ENCODE measurements around the gene PRF1. TPM values are rescaled to one million over a fixed set of nuclear protein-coding genes. Genes with fewer than 3 reads are reported as not detected.
"Not testable (repeated sequence)": the region's sequence is repeated elsewhere in the genome, so short reads cannot be mapped to it uniquely, and the experiment has no call there.

Gene PRF1
- total RNA-seq: not detected in 2 replicates

GRCh38 chr10:70602665-70603448 lies at the start of gene PRF1:
Gene PRF1, minus strand, starts transcription at chr10:70602741. Its CDS starts 1,839 bp downstream, at chr10:70600902.
- no peak for DNase-seq (ENCODE audit: low read depth in 2 of 2)

- peak in 1 of 2 donors; percentile 18 for DNase-seq (ENCODE audit: low read depth in 2 of 2)
Measured at GRCh38 chr10:70651661-70652060, 49.1 kb upstream of the PRF1 start.

GRCh38 chr10:70650718-70651117 lies 48.2 kb upstream of the PRF1 start:
- no peak for DNase-seq (ENCODE audit: low read depth in 2 of 2)

DNA sequence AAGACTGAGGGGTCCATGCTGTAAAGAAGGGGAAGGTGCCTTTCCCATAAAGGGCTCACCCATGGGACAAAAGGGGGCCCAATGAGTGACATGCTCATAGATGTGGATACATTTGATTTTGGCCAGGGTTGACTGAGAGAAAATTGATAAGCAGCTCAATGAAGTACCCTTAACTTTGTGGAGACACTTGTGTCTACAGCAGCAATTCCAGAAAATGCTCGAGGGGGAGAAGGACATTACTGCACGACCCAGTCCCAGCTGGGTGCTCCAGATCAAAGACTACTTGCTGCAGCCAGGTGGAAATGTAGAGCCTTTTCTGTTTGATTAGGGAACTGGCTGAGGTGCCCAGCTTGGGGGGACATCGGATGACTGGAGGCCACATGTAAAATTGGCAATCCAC lies 47.6 kb upstream of the PRF1 start:
- no peak for DNase-seq (ENCODE audit: low read depth in 2 of 2)

DNA sequence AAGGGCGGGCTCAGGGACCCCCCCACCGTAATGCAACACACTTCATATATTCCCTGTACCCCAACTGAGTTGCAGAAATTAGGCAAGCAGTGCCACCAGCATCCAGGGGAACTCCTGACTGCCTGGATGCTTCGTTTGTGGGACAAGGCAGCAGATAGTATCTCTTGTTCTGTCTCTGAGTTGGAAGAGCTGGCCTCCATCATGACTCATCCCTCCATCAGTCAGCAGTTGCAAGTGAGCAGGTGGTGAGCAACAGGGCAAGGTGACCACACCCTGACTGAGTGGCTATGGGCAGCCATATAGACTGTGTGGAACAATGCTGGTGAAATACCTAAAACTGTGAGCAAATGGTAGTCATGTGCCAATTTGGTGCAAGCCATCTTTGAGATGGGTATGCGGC lies 47.0 kb upstream of the PRF1 start:
- peak in 1 of 2 donors; percentile 17 for DNase-seq (ENCODE audit: low read depth in 2 of 2)

DNA sequence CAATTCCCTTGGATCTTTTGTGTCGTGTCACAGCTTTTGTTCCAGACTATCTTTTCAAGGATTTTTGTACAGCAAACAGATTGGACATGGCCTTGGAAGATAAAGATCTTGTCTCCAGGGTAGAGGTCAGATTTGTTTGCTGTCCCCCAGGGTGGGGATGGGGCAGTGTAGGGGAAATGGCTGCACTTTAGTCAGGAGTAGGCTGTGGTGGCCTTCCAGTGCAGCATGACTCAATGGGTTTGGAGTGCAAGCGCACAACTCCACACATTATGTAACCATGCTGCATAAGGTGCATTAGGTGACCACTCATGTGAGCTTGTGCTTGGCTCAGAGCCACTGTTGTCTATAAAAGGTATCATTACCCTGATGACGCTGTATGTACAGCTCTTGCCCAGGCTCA lies 45.9 kb upstream of the PRF1 start:
- DNase-seq (ENCODE audit: low read depth in 2 of 2): no peak

GRCh38 chr10:70647086-70647485 lies 44.5 kb upstream of the PRF1 start:
- DNase-seq (ENCODE audit: low read depth in 2 of 2): no peak

- DNase-seq (ENCODE audit: low read depth in 2 of 2): not testable (repeated sequence)
Measured at GRCh38 chr10:70644959-70645358, 42.4 kb upstream of the PRF1 start.

DNA sequence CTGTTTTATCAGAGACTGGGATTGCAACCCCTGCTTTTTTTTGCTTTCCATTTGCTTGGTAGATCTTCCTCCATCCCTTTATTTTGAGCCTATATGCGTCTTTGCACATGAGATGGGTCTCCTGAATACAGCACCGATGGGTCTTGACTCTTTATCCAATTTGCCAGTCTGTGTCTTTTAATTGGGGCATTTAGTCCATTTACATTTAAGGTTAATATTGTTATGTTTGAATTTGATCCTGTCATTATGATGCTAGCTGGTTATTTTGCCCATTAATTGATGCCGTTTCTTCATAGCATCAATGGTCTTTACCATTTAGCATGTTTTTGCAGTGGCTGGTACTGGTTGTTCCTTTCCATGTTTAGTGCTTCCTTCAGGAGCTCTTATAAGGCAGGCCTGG lies 40.7 kb upstream of the PRF1 start:
- not testable (repeated sequence) for DNase-seq (ENCODE audit: low read depth in 2 of 2)

DNA sequence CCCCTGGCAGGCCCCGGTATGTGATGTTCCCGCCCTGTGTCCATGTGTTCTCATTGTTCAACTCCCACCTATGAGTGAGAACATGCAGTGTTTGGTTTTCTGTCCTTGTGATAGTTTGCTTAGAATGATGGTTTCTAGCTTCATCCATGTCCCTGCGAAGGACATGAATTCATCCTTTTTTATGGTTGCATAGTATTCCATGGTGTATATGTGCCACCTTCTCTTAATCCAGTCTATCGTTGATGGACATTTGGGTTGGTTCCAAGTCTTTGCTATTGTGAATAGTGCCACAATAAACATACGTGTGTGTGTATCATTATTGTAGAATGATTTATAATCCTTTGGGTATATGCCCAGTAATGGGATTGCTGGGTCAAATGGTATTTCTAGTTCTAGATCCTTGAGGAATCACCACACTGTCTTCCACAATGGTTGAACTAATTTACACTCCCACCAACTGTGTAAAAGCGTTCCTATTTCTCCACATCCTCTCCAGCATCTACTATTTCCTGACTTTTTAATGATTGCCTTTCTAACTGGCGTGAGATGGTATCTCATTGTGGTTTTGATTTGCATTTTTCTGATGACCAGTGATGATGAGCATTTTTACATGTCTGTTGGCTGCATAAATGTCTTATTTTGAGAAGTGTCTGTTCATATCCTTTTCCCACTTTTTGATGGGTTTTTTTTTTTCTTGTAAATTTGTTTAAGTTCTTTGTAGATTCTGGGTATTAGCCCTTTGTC lies 37.3 kb upstream of the PRF1 start:
- not testable (repeated sequence) for DNase-seq (ENCODE audit: low read depth in 2 of 2)

- DNase-seq (ENCODE audit: low read depth in 2 of 2): not testable (repeated sequence)
Measured at GRCh38 chr10:70634515-70634914, 32.0 kb upstream of the PRF1 start.

DNA sequence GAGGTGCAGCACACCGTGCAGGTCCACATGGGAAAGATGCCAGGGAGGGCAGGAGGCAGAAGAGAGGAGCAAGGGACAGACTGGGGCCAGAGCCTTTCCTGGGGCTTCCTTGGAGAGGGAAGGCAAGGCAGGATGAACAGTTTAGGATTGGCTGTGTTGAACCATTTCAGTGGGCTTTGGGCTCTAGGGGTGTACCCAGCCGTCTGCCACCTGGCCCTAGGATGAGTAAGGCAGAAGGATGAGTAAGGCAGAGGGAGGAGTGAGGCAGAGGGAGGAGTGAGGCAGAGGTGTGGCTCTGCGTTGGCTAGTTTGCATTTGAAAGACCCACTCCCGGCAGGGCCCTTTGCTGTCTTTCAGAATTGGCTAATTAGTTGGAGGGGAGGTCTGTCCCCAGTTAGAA lies 31.5 kb upstream of the PRF1 start:
- DNase-seq (ENCODE audit: low read depth in 2 of 2): no peak

DNA sequence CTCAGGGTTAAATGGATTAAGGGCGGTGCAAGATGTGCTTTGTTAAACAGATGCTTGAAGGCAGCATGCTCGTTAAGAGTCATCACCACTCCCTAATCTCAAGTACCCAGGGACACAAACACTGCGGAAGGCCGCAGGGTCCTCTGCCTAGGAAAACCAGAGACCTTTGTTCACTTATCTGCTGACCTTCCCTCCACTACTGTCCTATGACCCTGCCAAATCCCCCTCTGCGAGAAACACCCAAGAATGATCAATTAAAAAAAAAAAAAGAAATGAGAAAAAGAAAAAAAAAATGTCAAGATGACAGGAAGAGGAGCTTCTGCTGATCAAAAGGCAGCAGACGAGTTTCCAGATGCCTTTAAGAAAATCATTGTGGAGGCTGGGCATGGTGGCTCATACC lies 29.2 kb upstream of the PRF1 start:
- not testable (repeated sequence) for DNase-seq (ENCODE audit: low read depth in 2 of 2)

- DNase-seq (ENCODE audit: low read depth in 2 of 2): no peak
Measured at GRCh38 chr10:70629338-70629737, 26.8 kb upstream of the PRF1 start.

DNA sequence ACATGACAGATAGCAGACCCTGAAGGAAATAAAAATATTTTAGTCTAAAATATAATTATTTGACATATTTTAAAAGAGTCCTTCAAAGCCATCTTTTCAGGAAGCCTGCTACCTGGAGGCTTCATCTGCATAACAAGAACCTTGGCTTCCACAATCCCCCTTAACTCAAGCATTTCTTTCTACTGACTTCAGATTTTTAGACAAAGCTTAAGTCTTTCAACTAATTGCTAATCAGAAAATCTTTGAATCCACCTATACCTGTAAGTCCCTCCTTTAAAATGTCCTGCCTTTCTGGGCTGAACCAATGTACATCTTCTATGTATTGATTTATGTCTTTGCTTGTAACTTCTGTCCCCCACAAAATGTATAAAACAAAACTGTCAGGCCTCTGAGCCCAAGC lies 23.5 kb upstream of the PRF1 start:
- DNase-seq (ENCODE audit: low read depth in 2 of 2): no peak

DNA sequence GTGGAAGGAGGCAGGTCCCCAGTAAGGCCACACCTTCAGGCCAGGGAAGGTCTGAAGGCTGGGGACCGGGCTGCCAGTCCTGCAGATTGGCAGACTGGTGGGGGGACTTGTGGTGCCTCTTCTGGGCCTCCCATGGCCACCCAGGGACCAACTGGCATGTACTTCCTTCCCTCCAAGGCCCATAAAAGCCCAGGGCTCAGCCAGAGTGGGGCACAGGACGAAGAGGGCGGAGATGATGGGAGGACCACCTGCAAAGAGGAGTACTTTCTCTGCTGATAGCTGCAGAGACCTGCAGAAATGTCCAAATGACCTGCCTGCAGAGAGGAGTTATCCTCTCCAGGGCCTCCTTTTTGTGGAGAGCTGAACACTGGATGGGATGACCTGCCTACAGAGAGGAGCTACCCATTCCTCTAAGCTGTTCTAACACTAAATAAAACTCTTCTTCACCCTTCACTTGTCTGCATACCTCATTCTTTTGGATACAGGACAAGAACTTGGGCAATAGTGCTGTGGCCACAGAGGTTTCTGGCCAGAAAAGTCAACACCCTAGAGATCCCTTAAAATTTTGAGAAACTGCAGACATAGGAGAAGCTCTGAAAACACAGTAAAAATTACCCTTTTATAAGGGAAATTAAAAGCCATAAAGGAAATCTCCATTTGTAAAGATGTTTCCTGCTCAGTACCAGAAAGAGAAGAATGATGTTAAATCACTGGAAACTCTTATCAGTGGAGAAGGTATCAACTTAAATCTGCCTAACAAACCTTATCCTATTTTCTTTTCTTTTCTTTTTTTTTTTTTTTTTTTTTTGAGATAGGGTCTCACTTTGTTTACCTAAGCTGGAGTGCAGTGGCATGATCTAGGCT lies 20.7 kb upstream of the PRF1 start:
- no peak for DNase-seq (ENCODE audit: low read depth in 2 of 2)

GRCh38 chr10:70622541-70622940 lies 20.0 kb upstream of the PRF1 start:
- no peak for DNase-seq (ENCODE audit: low read depth in 2 of 2)

DNA sequence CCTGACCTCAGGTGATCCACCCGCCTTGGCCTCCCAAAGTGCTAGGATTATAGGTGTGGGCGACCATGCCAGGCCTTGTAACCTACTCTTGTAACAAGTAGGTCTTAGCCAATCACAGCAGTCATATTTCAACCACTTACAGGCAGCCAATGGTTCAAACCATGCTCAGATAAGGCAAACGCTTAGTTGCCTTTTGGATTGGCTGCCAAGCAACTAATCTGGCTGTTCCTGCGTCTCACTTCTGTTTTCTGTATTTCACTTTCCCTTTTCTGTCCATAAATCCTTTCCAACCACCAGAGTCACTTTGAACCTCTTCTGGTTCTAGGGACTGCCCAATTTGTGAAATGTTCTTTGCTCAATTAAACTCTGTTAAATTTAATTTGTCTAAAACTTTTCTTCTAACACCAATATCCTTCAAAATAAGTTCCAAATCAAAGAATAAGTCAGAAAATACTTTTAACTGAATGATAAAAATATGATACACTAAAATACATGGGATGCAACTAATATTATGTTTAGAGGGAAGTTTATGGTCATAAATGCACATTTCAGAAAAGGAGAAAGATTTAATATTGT lies 19.1 kb upstream of the PRF1 start:
- no peak for DNase-seq (ENCODE audit: low read depth in 2 of 2)

DNA sequence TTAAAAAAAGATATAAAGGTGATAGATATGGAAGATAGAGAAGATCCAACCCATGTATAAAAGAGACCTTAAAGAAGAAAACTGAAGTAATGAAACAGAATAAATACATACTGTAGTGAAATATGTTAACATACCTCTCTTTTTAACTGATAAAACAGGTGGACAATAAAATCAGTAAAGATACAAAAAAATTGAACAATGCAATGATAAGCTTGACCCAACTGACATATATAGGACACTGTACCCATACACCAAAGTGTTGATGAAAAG lies 17.4 kb upstream of the PRF1 start:
- DNase-seq (ENCODE audit: low read depth in 2 of 2): no peak

GRCh38 chr10:70619271-70620019 lies 16.9 kb upstream of the PRF1 start:
- DNase-seq (ENCODE audit: low read depth in 2 of 2): peak in 1 of 2 donors; percentile 12

GRCh38 chr10:70618663-70619062 lies 16.1 kb upstream of the PRF1 start:
- no peak for DNase-seq (ENCODE audit: low read depth in 2 of 2)

All from dermis microvascular lymphatic vessel endothelial cell (primary cell).